ENCODE data around the gene ZNF431. TPM values are rescaled to one million over a fixed set of nuclear protein-coding genes. Genes with fewer than 3 reads are reported as not detected.
"Not testable (repeated sequence)": the region's sequence is repeated elsewhere in the genome, so short reads cannot be mapped to it uniquely, and the experiment has no call there.

The ZNF431 gene
- total and polyA plus RNA-seq, 4 donors = 0.29 to 6.6 (median 1.5) TPM

- Histone ChIP-seq H3K4me1 (ENCODE audit: control insufficient read depth in 4 of 4, insufficient read depth in 4 of 4, low read length in 3 of 4) (no peaks in the 10 kb centered on the region), H3K4me3 (ENCODE audit: low read depth in 1 of 3, low read length in 3 of 3) (no peak overlapping the region), H3K27me3 (ENCODE audit: control insufficient read depth in 4 of 4, insufficient read depth in 4 of 4, low read length in 3 of 4) (no peaks in the 10 kb centered on the region), H3K27ac (ENCODE audit: low read depth in 1 of 2, low read length in 2 of 2) (no peak overlapping the region), H3K9ac (ENCODE audit: low read depth in 1 of 2, low read length in 2 of 2) (no peak overlapping the region), H3K9me3 (ENCODE audit: control insufficient read depth in 4 of 4, low read length in 3 of 4) (peaks cover 0 to 2% (median 2%) of the 10 kb centered on the region in 4 donors), H3K36me3 (ENCODE audit: control insufficient read depth in 4 of 4, insufficient read depth in 3 of 4, low read depth in 1 of 4, low read length in 3 of 4) (no peaks in the 10 kb centered on the region)
- no peak for DNase-seq (ENCODE audit: low spot score)
- TF ChIP-seq MAX (IDR thresholded peaks at IDR 0.05) (no peak), RAD21 (IDR thresholded peaks at IDR 0.05) (no peak), NR2F2 (IDR thresholded peaks at IDR 0.05) (no peak), JUND (IDR thresholded peaks at IDR 0.05) (no peak), HNF4A (conservative IDR thresholded peaks at IDR 0.05) (no peak), FOXA2 (IDR thresholded peaks at IDR 0.05) (no peak), REST (IDR thresholded peaks at IDR 0.05) (no peak), SP1 (IDR thresholded peaks at IDR 0.05) (no peak), RXRA (IDR thresholded peaks at IDR 0.05) (no peak), TAF1 (conservative IDR thresholded peaks at IDR 0.05) (no peak), FOXA1 (IDR thresholded peaks at IDR 0.05) (no peak)
Measured at GRCh38 chr19:21138130-21138529, 3.7 kb upstream of the ZNF431 start.

GRCh38 chr19:21141006-21141405 is 834 bp upstream of the ZNF431 start:
- not testable (repeated sequence) for H3K36me3 ChIP-seq (ENCODE audit: control insufficient read depth in 4 of 4, insufficient read depth in 3 of 4, low read depth in 1 of 4, low read length in 3 of 4); H3K27me3 ChIP-seq (ENCODE audit: control insufficient read depth in 4 of 4, insufficient read depth in 4 of 4, low read length in 3 of 4); H3K9me3 ChIP-seq (ENCODE audit: control insufficient read depth in 4 of 4, low read length in 3 of 4); DNase-seq (ENCODE audit: low spot score); H3K27ac ChIP-seq (ENCODE audit: low read depth in 1 of 2, low read length in 2 of 2); H3K4me3 ChIP-seq (ENCODE audit: low read depth in 1 of 3, low read length in 3 of 3); H3K4me1 ChIP-seq (ENCODE audit: control insufficient read depth in 4 of 4, insufficient read depth in 4 of 4, low read length in 3 of 4); H3K9ac ChIP-seq (ENCODE audit: low read depth in 1 of 2, low read length in 2 of 2)
- WGBS = 97% methylated on average over 1 of the region's 1 CpG

- no peak overlapping the region for H3K4me3 ChIP-seq (ENCODE audit: low read depth in 1 of 3, low read length in 3 of 3)
- H3K27me3 ChIP-seq (ENCODE audit: control insufficient read depth in 4 of 4, insufficient read depth in 4 of 4, low read length in 3 of 4) = no peaks in the 10 kb centered on the region
- 89% methylated on average over 5 of the region's 5 CpGs for WGBS
- peaks cover 0 to 2% (median 0%) of the 10 kb centered on the region in 4 donors for H3K9me3 ChIP-seq (ENCODE audit: control insufficient read depth in 4 of 4, low read length in 3 of 4)
- H3K27ac ChIP-seq (ENCODE audit: low read depth in 1 of 2, low read length in 2 of 2) = no peak overlapping the region
- H3K36me3 ChIP-seq (ENCODE audit: control insufficient read depth in 4 of 4, insufficient read depth in 3 of 4, low read depth in 1 of 4, low read length in 3 of 4) = peaks cover 0 to 4% (median 0%) of the 10 kb centered on the region in 4 donors
- H3K9ac ChIP-seq (ENCODE audit: low read depth in 1 of 2, low read length in 2 of 2) = no peak overlapping the region
- DNase-seq (ENCODE audit: low spot score) = no peak
- H3K4me1 ChIP-seq (ENCODE audit: control insufficient read depth in 4 of 4, insufficient read depth in 4 of 4, low read length in 3 of 4) = no peaks in the 10 kb centered on the region
- TF ChIP-seq FOXA2 (IDR thresholded peaks at IDR 0.05) = no peak
- TF ChIP-seq HNF4A (conservative IDR thresholded peaks at IDR 0.05) = no peak
- no peak for TF ChIP-seq EGR1 (IDR thresholded peaks at IDR 0.05; ENCODE audit: low read depth in 2 of 2)
- no peak for TF ChIP-seq GABPA (IDR thresholded peaks at IDR 0.05 in 1 of 2, conservative IDR thresholded peaks at IDR 0.05 in 1 of 2)
- no peak for TF ChIP-seq HNF4G (IDR thresholded peaks at IDR 0.05)
- TF ChIP-seq TAF1 (conservative IDR thresholded peaks at IDR 0.05) = no peak
- no peak for TF ChIP-seq SP1 (IDR thresholded peaks at IDR 0.05)
- TF ChIP-seq REST (IDR thresholded peaks at IDR 0.05) = no peak
- TF ChIP-seq RXRA (IDR thresholded peaks at IDR 0.05) = no peak
- TF ChIP-seq RAD21 (IDR thresholded peaks at IDR 0.05) = no peak
- TF ChIP-seq FOXA1 (IDR thresholded peaks at IDR 0.05) = no peak
- TF ChIP-seq CTCF (IDR thresholded peaks at IDR 0.05; ENCODE audit: low read depth, low read length, missing input control) = no peak
- no peak for TF ChIP-seq YY1 (IDR thresholded peaks at IDR 0.05)
- no peak for TF ChIP-seq NR2F2 (IDR thresholded peaks at IDR 0.05)
- no peak for TF ChIP-seq ZBTB33 (IDR thresholded peaks at IDR 0.05)
- no peak for TF ChIP-seq JUND (IDR thresholded peaks at IDR 0.05)
Measured at GRCh38 chr19:21143428-21143827, 1.6 kb downstream of the ZNF431 start.
